Vagina (tissue), 2 donors: ENCODE results near the gene UNC50.

Experiments used
- POLR2A ChIP-seq, 2 donors: fragments of 450-650 bp; IDR thresholded peaks; one replicate each; pipeline ENCODE4 v1.6.1; 2017; ENCODE audit warnings: antibody characterized with exemption in 2 of 2, mild to moderate bottlenecking in 2 of 2, moderate library complexity in 2 of 2
- POLR2AphosphoS5 ChIP-seq, 2 donors: sonication (generic); formaldehyde crosslinking; IDR thresholded peaks; one replicate each; pipeline ENCODE4 v1.9.0; 2017; ENCODE audit warnings: antibody characterized with exemption in 2 of 2, mild to moderate bottlenecking in 2 of 2, low read depth in 1 of 2; ENCODE audit not compliant: insufficient read depth in 1 of 2
- TF ChIP-seq, protein P1 (sequence below), 3 experiments: fragments of 450-650 bp in 2 of 3; fragments of 200-600 bp in 1 of 3; sonication (generic) in 1 of 3; IDR thresholded peaks; one replicate each; pipeline ENCODE4 v1.5.1; 2017 to 2019; ENCODE audit warnings: antibody characterized with exemption in 3 of 3, mild to moderate bottlenecking in 2 of 3, moderate library complexity in 2 of 3

DNA sequence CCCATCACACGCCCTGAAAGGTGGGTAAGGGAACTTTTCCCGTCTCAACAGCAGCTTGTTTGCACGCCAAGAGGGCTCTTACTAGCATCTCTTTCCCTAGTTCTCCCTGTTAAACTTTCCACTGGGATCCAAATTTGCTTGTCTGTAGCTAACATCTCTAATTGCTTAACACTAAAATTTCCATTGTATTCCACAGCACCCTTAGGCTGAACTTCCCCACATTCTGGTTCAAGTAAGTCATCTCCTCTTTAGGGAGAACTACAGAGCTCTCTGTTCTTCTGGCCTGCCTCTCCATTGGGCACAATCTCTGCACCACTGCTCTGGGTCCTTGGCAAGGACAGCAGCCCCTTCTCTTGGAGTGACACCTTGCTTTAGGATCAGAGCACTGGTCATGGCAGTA lies 24.0 kb downstream of the UNC50 start:
- TF ChIP-seq, protein P1, sequence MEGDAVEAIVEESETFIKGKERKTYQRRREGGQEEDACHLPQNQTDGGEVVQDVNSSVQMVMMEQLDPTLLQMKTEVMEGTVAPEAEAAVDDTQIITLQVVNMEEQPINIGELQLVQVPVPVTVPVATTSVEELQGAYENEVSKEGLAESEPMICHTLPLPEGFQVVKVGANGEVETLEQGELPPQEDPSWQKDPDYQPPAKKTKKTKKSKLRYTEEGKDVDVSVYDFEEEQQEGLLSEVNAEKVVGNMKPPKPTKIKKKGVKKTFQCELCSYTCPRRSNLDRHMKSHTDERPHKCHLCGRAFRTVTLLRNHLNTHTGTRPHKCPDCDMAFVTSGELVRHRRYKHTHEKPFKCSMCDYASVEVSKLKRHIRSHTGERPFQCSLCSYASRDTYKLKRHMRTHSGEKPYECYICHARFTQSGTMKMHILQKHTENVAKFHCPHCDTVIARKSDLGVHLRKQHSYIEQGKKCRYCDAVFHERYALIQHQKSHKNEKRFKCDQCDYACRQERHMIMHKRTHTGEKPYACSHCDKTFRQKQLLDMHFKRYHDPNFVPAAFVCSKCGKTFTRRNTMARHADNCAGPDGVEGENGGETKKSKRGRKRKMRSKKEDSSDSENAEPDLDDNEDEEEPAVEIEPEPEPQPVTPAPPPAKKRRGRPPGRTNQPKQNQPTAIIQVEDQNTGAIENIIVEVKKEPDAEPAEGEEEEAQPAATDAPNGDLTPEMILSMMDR (IDR thresholded peaks at IDR 0.05): no peak
- no peak for TF ChIP-seq POLR2A (IDR thresholded peaks at IDR 0.05)
- no peak for TF ChIP-seq POLR2AphosphoS5 (IDR thresholded peaks at IDR 0.05; ENCODE audit: insufficient read depth in 1 of 2, low read depth in 1 of 2)
